Articular chondrocyte of knee joint (primary cell): ENCODE measurements around the gene CD79B. TPM values are rescaled to one million over a fixed set of nuclear protein-coding genes. Genes with fewer than 3 reads are reported as not detected.

Experiments used
- small RNA-seq: library from RNA; depleted of rRNA; stranded (forward); fragments of <200 nt; gene quantifications from one replicate; pipeline ENCODE3, GENCODE V24; 2012
- total RNA-seq: library from RNA; depleted of rRNA; stranded (reverse); fragments of >200 nt; gene quantifications from 2 replicates; pipeline ENCODE4 v1.2.3, GENCODE V29; 2012

CD79B gene
- 7.5 and 14.1 TPM in 2 replicates for total RNA-seq

DNA sequence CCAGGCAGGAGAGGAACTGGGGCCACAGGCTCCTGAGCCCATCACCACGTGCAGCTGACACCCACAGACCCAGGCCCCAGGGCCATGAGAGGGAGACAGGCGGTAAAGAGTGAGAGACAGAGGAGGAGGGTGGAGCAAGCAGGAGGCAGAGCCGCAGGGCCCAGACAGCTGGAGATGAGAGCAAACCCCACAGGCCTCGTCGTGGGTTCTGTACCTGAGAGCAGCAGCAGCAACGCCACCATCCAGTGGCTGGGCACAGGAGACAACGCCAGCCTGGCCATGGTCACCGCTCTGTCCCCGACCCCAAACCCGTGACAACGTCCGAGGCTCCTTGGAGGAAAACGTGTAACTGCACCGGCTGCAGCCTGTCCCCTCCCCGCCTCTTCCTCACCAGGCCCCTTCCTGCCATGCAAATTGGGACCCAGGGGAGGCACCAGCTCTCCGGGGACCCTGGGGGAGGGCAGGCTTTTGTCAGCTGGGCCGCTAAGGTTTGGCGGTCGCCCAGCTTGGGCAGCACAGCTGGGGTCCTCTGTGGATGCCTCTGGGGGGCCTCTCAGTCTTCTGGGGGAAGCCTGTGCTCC lies at the start of gene CD79B:
CD79B (minus strand) TSS at position 351 of the 581 bp plus-strand sequence; CDS start at position 281, 70 bp downstream.

DNA sequence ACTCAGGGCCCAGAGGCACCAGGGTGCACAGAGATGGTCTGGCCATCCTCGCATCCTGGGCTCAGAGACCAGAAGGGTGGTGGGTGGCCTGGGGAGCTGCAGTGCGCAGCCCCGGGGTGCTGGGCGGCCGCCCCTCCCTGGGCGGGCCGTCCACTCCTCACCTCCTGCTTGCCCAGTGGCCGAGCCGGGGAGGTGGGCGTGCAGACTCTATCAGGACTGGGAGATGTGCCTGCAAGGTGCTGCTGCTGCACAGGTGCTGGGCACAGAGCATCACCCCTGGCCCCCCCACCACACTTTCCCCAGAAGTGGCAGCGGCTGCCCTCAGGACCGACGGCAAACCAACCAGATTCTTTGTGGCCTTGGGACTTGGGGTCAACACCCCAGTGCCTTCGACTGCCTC lies 40.7 kb upstream of the CD79B start, which contains the start of gene SCN4A:
SCN4A (minus strand) TSS at position 123 of the 400 bp plus-strand sequence; CDS start at position 46, 77 bp downstream.

DNA sequence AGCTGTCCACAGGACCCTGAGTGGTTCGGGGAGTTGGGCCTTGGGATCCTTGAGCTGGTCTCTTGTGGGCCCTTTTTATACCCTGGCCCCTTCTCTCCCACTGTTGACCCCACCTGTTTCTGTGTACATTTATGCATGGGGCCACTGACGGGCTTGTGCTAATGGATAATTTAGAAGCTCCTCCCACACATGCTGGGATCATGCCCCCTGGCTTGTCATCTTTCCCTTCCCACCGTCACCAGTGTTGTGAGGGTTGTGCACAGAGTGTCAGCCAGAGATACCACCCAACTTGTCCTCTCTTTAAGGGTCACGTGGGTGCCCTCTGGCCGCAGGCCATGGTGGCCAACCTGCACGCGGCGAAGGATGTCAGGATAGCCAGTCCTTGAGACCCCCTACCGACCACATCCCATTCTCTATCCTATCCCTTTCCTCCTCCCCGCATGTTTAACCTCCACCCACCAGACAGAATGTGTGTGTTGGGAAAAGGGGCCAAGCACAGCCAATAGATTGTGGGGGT lies 13.3 kb downstream of the CD79B start, which contains the start of gene GH1:
GH1 (minus strand) TSS at position 51 of the 517 bp plus-strand sequence. CDS start 63 bp downstream, outside the sequence.

DNA sequence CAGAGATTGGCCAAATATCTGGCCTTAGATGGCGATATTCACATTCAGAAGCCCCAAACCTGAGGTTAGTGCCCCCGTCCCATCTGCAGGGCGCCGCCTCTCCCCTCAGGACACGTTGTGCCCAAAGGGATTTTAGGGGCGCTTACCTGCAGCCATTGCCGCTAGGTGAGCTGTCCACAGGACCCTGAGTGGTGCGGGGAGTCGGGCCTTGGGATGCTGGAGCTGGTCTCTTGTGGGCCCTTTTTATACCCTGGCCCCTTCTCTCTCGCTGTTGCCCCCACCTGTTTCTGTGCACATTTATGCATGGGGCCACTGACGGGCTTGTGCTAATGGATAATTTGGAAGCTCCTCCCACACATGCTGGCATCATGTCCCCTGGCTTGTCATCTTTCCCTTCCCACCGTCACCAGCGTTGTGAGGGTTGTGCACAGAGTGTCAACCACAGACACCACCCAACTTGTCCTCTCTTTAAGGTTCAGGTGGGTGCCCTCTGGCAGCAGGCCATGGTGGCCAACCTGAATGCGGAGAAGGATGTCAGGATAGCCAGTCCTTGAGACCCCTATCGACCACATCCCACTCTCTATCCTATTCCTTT lies 21.0 kb downstream of the CD79B start, which contains the start of gene CSHL1:
CSHL1 (minus strand) TSS at position 218 of the 595 bp plus-strand sequence; CDS start at position 156, 62 bp downstream.

DNA sequence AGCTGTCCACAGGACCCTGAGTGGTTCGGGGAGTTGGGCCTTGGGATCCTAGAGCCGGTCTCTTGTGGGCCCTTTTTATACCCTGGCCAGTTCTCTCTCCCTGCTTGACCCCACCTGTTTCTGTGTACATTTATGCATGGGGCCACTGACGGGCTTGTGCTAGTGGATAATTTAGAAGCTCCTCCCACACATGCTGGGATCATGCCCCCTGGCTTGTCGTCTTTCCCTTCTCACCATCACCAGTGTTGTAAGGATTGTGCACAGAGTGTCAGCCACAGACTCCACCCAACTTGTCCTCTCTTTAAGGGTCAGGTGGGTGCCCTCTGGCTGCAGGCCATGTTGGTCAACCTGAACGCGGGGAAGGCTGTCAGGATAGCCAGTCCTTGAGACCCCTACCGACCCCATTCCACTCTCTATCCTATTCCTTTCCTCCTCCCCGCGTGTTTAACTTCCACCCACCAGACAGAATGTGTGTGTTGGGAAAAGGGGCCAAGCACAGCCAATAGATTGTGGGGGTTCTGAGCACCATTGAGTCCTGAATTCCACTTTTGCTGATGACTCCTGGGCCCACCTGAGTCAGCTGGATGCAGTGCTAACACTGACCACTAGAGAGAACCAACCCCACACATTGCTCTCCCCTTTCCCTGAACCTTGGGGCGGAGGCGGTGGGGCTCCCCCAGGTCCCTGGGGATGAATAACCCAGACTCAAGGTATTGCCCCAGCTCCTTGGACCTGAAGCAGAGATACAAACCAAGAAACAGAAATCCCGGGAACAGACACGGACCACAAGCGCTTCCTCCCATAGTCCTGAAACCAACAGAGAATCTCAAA lies 35.4 kb downstream of the CD79B start, which contains the start of gene CSH1:
CSH1 (minus strand) TSS at position 51 of the 831 bp plus-strand sequence. CDS start 63 bp downstream, outside the sequence.

DNA sequence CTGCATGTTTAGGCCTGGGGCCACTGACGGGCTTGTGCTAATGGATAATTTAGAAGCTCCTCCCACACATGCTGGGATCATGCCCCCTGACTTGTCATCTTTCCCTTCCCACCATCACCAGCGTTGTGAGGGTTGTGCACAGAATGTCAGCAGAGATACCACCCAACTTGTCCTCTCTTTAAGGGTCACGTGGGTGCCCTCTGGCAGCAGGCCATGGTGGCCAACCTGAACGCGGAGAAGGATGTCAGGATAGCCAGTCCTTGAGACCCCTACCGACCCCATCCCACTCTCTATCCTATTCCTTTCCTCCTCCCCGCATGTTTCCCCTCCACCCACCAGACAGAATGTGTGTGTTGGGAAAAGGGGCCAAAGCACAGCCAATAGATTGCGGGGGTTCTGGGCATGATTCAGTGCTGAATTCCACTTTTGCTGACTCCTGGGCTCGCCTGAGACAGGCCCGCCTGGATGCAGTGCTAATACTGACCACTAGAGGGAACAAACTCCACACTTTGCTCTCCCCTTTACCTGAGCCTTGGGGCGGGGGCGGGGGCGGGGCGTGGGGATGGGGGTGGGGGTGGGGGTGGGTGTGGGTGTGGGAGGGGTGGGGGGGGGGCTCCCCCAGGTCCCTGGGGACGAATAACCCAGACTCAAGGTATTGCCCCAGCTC lies 50.1 kb downstream of the CD79B start, which contains the start of gene GH2:
GH2 (minus strand) TSS at position 10 of the 667 bp plus-strand sequence. CDS start 143 bp downstream, outside the sequence.

Small RNA genes lying within 50 kb of the gene (small RNA-seq; reads per million reads assigned to genes)
- gene AC040958.1 (not detected), gene AC127029.1 (not detected), gene GH1 (not detected)

Other genes starting within 250 kb of the CD79B start
- 2.2 and 2.7 TPM in 2 replicates for gene LIMD2, start 232.2 kb downstream of the CD79B start, total RNA-seq
- 31.2 and 37.6 TPM in 2 replicates for gene STRADA, start 190.5 kb downstream of the CD79B start, total RNA-seq
- gene CCDC47, start 158.7 kb downstream of the CD79B start, total RNA-seq: 68.4 and 72.0 TPM in 2 replicates
- gene DDX42, start 158.2 kb downstream of the CD79B start, total RNA-seq: 79.3 and 89.4 TPM in 2 replicates
- gene PSMC5, start 104.9 kb downstream of the CD79B start, total RNA-seq: 69.6 and 74.1 TPM in 2 replicates
- gene FTSJ3, start 104.7 kb downstream of the CD79B start, total RNA-seq: 41.1 and 46.3 TPM in 2 replicates
- gene SMARCD2, start 89.6 kb downstream of the CD79B start, total RNA-seq: 65.2 and 77.0 TPM in 2 replicates
- gene CSH2, start 58.7 kb downstream of the CD79B start, total RNA-seq: not detected in 2 replicates
- not detected in 2 replicates for gene GH2, start 50.4 kb downstream of the CD79B start, total RNA-seq
- gene CSH1, start 35.8 kb downstream of the CD79B start, total RNA-seq: not detected in 2 replicates
- gene CSHL1, start 21.1 kb downstream of the CD79B start, total RNA-seq: not detected in 2 replicates
- gene GH1, start 13.5 kb downstream of the CD79B start, total RNA-seq: not detected in 2 replicates
- 0.13 TPM in 1 of 2 replicates, not detected in the other for gene SCN4A, start 40.6 kb upstream of the CD79B start, total RNA-seq
- gene PRR29, start 66.0 kb upstream of the CD79B start, total RNA-seq: 0.32 and 0.39 TPM in 2 replicates
- gene ICAM2, start 88.3 kb upstream of the CD79B start, total RNA-seq: 5.1 and 8.3 TPM in 2 replicates
- gene ERN1, start 197.8 kb upstream of the CD79B start, total RNA-seq: 7.3 and 9.4 TPM in 2 replicates